Left lung (tissue), 10 donors: ENCODE measurements around the gene ADA. TPM values are rescaled to one million over a fixed set of nuclear protein-coding genes. Genes with fewer than 3 reads are reported as not detected.

Experiments used
- ATAC-seq: fragments of 200-7000 bp; cut with Tn5 transposase; one replicate; pipeline ENCODE4 v1.9.1; 2020; ENCODE audit warnings: moderate library complexity
- DNase-seq, 4 donors: peaks; one replicate each; pipeline ENCODE4 v3.0.0-alpha.2; 2013 to 2020
- H3K27ac ChIP-seq, 2 donors: fragments of 200-600 bp; sonication (generic) in 1 of 2; one replicate each; pipeline versions ENCODE4 v1.5.0 to v1.8.0; 2020 to 2021
- H3K27me3 ChIP-seq, 2 donors: fragments of 200-600 bp; sonication (generic) in 1 of 2; one replicate each; pipeline versions ENCODE4 v1.5.0 to v1.8.0; 2020 to 2021
- H3K36me3 ChIP-seq, 2 donors: fragments of 200-600 bp; sonication (generic) in 1 of 2; one replicate each; pipeline versions ENCODE4 v1.5.0 to v1.8.0; 2020 to 2021
- H3K4me1 ChIP-seq, 2 donors: fragments of 200-600 bp; one replicate each; pipeline ENCODE4 v1.8.0; 2021
- H3K4me3 ChIP-seq, 2 donors: fragments of 200-600 bp; sonication (generic) in 1 of 2; one replicate each; pipeline versions ENCODE4 v1.5.0 to v1.8.0; 2020 to 2021; ENCODE audit warnings: mild to moderate bottlenecking in 1 of 2
- H3K9me3 ChIP-seq, 2 donors: fragments of 200-600 bp; sonication (generic) in 1 of 2; one replicate each; pipeline versions ENCODE4 v1.5.0 to v1.8.0; 2020 to 2021
- CTCF ChIP-seq, 2 donors: fragments of 200-600 bp; sonication (generic) in 1 of 2; IDR thresholded peaks; one replicate each; pipeline versions ENCODE4 v1.5.0 to v1.8.0; 2021; ENCODE audit warnings: antibody characterized with exemption in 2 of 2
- intact Hi-C, 2 donors: fragments of 100-400 bp; cut with DNase I; formaldehyde crosslinking; loops; one replicate each; pipeline versions ENCODE4 v1.11.2 to v1.14.2; 2022
- polyA plus RNA-seq, 6 donors: library from polyadenylated mRNA; unstranded; fragments of 120-200 nt; gene quantifications; one replicate each; pipeline ENCODE4 v1.2.1, GENCODE V29; 2013; ENCODE audit not compliant: insufficient read length in 6 of 6
- total RNA-seq, 2 donors: library from RNA; stranded (reverse); fragmentation: NEBNext Ultra II Directional; extraction: Animal tissue kit (Norgen Biotek cat#: 25700); gene quantifications; one replicate each; pipeline ENCODE4 v1.2.1, GENCODE V29; 2021
- donor health status: DM: no; HTN: yes; CAD: no.
- donor health status: DM: no; HTN: no; CAD: no.

Gene ADA
- total and polyA plus RNA-seq, 8 donors = 5.4 to 15.5 (median 6.9) TPM

- peaks cover 4 to 16% of the 10 kb centered on the region in 2 donors for H3K4me1 ChIP-seq
- no peaks in the 10 kb centered on the region for H3K36me3 ChIP-seq
- H3K9me3 ChIP-seq = no peaks in the 10 kb centered on the region
- intact Hi-C loops = no loop called here
- no peaks in the 10 kb centered on the region for H3K27me3 ChIP-seq
- DNase-seq (no peak), ATAC-seq (no peak)
- no peak overlapping the region for H3K27ac ChIP-seq
- no peak for TF ChIP-seq CTCF (IDR thresholded peaks at IDR 0.05)
- no peak overlapping the region for H3K4me3 ChIP-seq
Measured at GRCh38 chr20:44695674-44696300, 44.3 kb upstream of the ADA start.

GRCh38 chr20:44695295-44695673 is 43.8 kb upstream of the ADA start:
- Histone ChIP-seq H3K9me3 (no peaks in the 10 kb centered on the region), H3K36me3 (no peaks in the 10 kb centered on the region), H3K4me1 (peaks cover 4 to 15% of the 10 kb centered on the region in 2 donors), H3K27ac (no peak overlapping the region), H3K27me3 (no peaks in the 10 kb centered on the region), H3K4me3 (no peak overlapping the region)
- ATAC-seq = no peak
- TF ChIP-seq CTCF (IDR thresholded peaks at IDR 0.05) = no peak
- no peak for DNase-seq
- intact Hi-C loops = no loop called here

GRCh38 chr20:44694159-44694558 is 42.7 kb upstream of the ADA start:
- intact Hi-C loops = no loop called here
- ATAC-seq (no peak), DNase-seq (no peak)
- Histone ChIP-seq H3K36me3 (no peaks in the 10 kb centered on the region), H3K9me3 (no peaks in the 10 kb centered on the region), H3K27me3 (no peaks in the 10 kb centered on the region), H3K27ac (no peak overlapping the region), H3K4me1 (peaks cover 4 to 15% of the 10 kb centered on the region in 2 donors), H3K4me3 (no peak overlapping the region)
- TF ChIP-seq CTCF (IDR thresholded peaks at IDR 0.05) = no peak

- H3K4me3 ChIP-seq = no peak overlapping the region
- H3K27ac ChIP-seq = peak overlapping the region in 1 of 2 donors; percentile 75
- intact Hi-C loops = no loop called here
- H3K4me1 ChIP-seq = peaks cover 4 to 15% of the 10 kb centered on the region in 2 donors
- no peak for TF ChIP-seq CTCF (IDR thresholded peaks at IDR 0.05)
- H3K36me3 ChIP-seq = no peaks in the 10 kb centered on the region
- H3K27me3 ChIP-seq = no peaks in the 10 kb centered on the region
- no peak for ATAC-seq
- no peak for DNase-seq
- no peaks in the 10 kb centered on the region for H3K9me3 ChIP-seq
Measured at GRCh38 chr20:44693627-44694026, 42.1 kb upstream of the ADA start.

DNA sequence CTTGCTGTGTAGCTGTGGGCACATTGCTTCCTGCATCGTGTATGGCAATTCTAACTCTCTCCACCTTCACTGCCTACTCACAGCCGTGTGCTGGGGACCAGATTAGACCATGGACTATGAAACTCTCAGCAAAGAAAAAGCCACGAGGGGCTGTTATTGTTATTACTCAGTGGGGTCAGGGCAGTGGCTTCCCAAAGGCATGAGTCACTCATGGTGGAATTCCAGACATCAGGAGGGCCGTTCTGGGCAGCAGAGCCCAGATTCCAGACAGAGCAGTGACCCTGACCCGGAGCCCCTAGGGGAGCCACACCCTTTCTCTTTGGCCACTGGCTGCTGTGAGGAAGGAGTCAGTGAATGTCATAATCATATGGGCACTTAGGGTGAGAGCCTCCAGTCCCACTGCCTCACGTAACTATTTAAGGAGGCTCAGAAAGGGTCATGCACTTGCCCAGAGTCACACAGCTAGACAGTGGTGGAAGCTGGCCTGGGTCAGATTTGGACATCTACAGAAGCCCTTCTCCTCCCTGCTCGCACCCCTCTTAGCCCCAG is 41.5 kb upstream of the ADA start:
- H3K4me1 ChIP-seq = peaks cover 4 to 15% of the 10 kb centered on the region in 2 donors
- H3K9me3 ChIP-seq = no peaks in the 10 kb centered on the region
- no peak overlapping the region for H3K4me3 ChIP-seq
- no peaks in the 10 kb centered on the region for H3K27me3 ChIP-seq
- intact Hi-C loops = no loop called here
- ATAC-seq (peak; percentile 89), DNase-seq (peak in 1 of 4 donors; percentile 66)
- H3K36me3 ChIP-seq = no peaks in the 10 kb centered on the region
- H3K27ac ChIP-seq = peak overlapping the region in 1 of 2 donors; percentile 75
- TF ChIP-seq CTCF (IDR thresholded peaks at IDR 0.05) = no peak
